HG03064 (cell line): ENCODE results near the gene ZNF331.

Source experiments
- ATAC-seq: cut with Tn5 transposase; IDR thresholded peaks from one replicate; pipeline ENCODE4 v1.9.1; 2021; ENCODE audit warnings: low read depth; ENCODE audit not compliant: unreplicated experiment

Gene ZNF331

GRCh38 chr19:53520547-53521372, 17.2 kb upstream of the ZNF331 start:
- peak; percentile 90 for ATAC-seq

- ATAC-seq, result no peak
These were observed 16.4 kb upstream of the ZNF331 start for GRCh38 chr19:53521373-53522202.

- ATAC-seq, result no peak
These were observed 12.0 kb upstream of the ZNF331 start for GRCh38 chr19:53525922-53526321.

- ATAC-seq, result no peak
These were observed 7.3 kb upstream of the ZNF331 start for GRCh38 chr19:53530622-53531021.

- no peak for ATAC-seq
These were observed 6.5 kb upstream of the ZNF331 start for GRCh38 chr19:53531457-53531856.

GRCh38 chr19:53532362-53532761, 5.6 kb upstream of the ZNF331 start:
- no peak for ATAC-seq

GRCh38 chr19:53536225-53536548, 1.8 kb upstream of the ZNF331 start:
- ATAC-seq, result no peak

GRCh38 chr19:53537121-53537520, 824 bp upstream of the ZNF331 start:
- no peak for ATAC-seq

- no peak for ATAC-seq
These were observed 599 bp downstream of the ZNF331 start for GRCh38 chr19:53538378-53539109.

GRCh38 chr19:53540091-53540490, 2.1 kb downstream of the ZNF331 start:
- ATAC-seq, result no peak

- no peak for ATAC-seq
These were observed 4.0 kb downstream of the ZNF331 start for GRCh38 chr19:53541971-53542370.

GRCh38 chr19:53545271-53546065, 7.5 kb downstream of the ZNF331 start:
- ATAC-seq, result no peak

GRCh38 chr19:53546758-53547513, 9.0 kb downstream of the ZNF331 start:
- no peak for ATAC-seq

- ATAC-seq, result no peak
These were observed 11.4 kb downstream of the ZNF331 start for GRCh38 chr19:53549340-53549739.

- ATAC-seq, result no peak
These were observed 14.2 kb downstream of the ZNF331 start for GRCh38 chr19:53552001-53552721.

- ATAC-seq, result no peak
These were observed 15.2 kb downstream of the ZNF331 start for GRCh38 chr19:53553156-53553555.

GRCh38 chr19:53553865-53554791, 16.2 kb downstream of the ZNF331 start:
- no peak for ATAC-seq

- ATAC-seq, result no peak
These were observed 16.9 kb downstream of the ZNF331 start for GRCh38 chr19:53554804-53555203.
